Stimulated activated CD8-positive, alpha-beta memory T cell treated with anti-CD3 and anti-CD28 coated beads, Interleukin-7, amount 100 ng/mL, for 1 hour (primary cell): ENCODE measurements around the gene CEACAM18.
"Not testable (repeated sequence)": the region's sequence is repeated elsewhere in the genome, so short reads cannot be mapped to it uniquely, and the experiment has no call there.

Experiments
- DNase-seq, 2 donors: peaks; one replicate each; pipeline ENCODE4 v3.0.0-alpha.2; 2020; ENCODE audit warnings: low read depth in 2 of 2

CEACAM18 gene

GRCh38 chr19:51478381-51479234, at the start of gene CEACAM18:
CEACAM18 (plus strand) TSS chr19:51478539.
- no peak for DNase-seq

GRCh38 chr19:51430221-51430620, 48.1 kb upstream of the CEACAM18 start:
- DNase-seq = no peak

- DNase-seq = no peak
Observed at GRCh38 chr19:51431124-51431523, 47.2 kb upstream of the CEACAM18 start.

- no peak for DNase-seq
Observed at GRCh38 chr19:51433043-51433442, 45.3 kb upstream of the CEACAM18 start.

GRCh38 chr19:51434456-51434855, 43.9 kb upstream of the CEACAM18 start:
- no peak for DNase-seq

GRCh38 chr19:51439021-51439465, 39.3 kb upstream of the CEACAM18 start:
- no peak for DNase-seq

- no peak for DNase-seq
Observed at GRCh38 chr19:51440052-51440451, 38.3 kb upstream of the CEACAM18 start.

- peak in 1 of 2 donors; percentile 16 for DNase-seq
Observed at GRCh38 chr19:51440846-51441409, 37.4 kb upstream of the CEACAM18 start.

GRCh38 chr19:51441410-51442390, 36.6 kb upstream of the CEACAM18 start:
- DNase-seq = peak; percentile 64 to 66

- DNase-seq = not testable (repeated sequence)
Observed at GRCh38 chr19:51447510-51447909, 30.8 kb upstream of the CEACAM18 start.

GRCh38 chr19:51448011-51448410, 30.3 kb upstream of the CEACAM18 start:
- no peak for DNase-seq

GRCh38 chr19:51448411-51449016, 29.8 kb upstream of the CEACAM18 start:
- no peak for DNase-seq

- DNase-seq = no peak
Observed at GRCh38 chr19:51450730-51451307, 27.5 kb upstream of the CEACAM18 start.

- no peak for DNase-seq
Observed at GRCh38 chr19:51456541-51457290, 21.6 kb upstream of the CEACAM18 start.

GRCh38 chr19:51457351-51458013, 20.9 kb upstream of the CEACAM18 start:
- DNase-seq = no peak

- no peak for DNase-seq
Observed at GRCh38 chr19:51458051-51458645, 20.2 kb upstream of the CEACAM18 start, which contains the start of gene SIGLEC8. SIGLEC8 (minus strand) TSS chr19:51458454; CDS start chr19:51458387, 67 bp downstream.

GRCh38 chr19:51458899-51459505, 19.3 kb upstream of the CEACAM18 start:
- no peak for DNase-seq

- no peak for DNase-seq
Observed at GRCh38 chr19:51460164-51460992, 18.0 kb upstream of the CEACAM18 start.
